ENCODE measurements around the gene HARS1. TPM values are rescaled to one million over a fixed set of nuclear protein-coding genes. Genes with fewer than 3 reads are reported as not detected.
"Not testable (repeated sequence)": the region's sequence is repeated elsewhere in the genome, so short reads cannot be mapped to it uniquely, and the experiment has no call there.

The HARS1 gene
- total and polyA plus RNA-seq, 5 donors: 42.9 to 49.6 (median 44.5) TPM

DNA sequence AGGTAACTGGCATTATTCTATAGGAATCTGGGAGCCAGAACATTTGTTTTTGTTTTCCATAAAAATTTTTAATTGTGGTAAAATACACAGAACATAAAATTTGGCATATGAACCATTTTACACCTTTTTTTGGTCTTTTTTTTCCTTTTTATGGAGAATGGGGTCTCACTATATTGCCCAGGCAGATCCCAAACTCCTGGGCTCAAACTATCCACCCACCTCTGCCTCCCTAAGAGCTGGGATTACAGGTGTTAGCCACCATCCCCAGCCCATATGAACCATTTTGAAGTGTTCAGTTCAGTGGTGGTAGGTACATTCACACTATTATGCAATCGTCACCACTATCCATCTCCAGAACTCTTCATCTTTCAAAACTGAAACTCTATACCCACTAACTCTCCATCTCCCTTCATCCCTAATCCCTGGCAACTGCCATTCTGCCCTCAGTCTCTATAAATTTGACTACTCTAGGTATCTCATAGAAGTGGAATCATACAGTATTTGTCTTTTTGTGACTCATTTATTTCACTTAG lies 22.5 kb upstream of the HARS1 start:
- Histone ChIP-seq H3K27me3 (ENCODE audit: control insufficient read depth, insufficient read depth) (no peaks in the 10 kb centered on the region), H3K27ac (ENCODE audit: low read length) (no peak overlapping the region), H3K9me3 (ENCODE audit: control insufficient read depth, low read length) (no peaks in the 10 kb centered on the region), H3K4me1 (ENCODE audit: control insufficient read depth, insufficient read depth, low read length) (no peaks in the 10 kb centered on the region), H3K4me3 (ENCODE audit: low read length) (no peak overlapping the region)
- intact Hi-C loops (cut with DNase I): loop anchor here in 1 of 4 donors (10.0 kb wide), 1 partner anchor 349 kb away; the partner anchor contains the start of gene SLC4A9
- 92% methylated on average over 1 of the region's 1 CpG for WGBS
- ATAC-seq: no peak
- no peak for DNase-seq

DNA sequence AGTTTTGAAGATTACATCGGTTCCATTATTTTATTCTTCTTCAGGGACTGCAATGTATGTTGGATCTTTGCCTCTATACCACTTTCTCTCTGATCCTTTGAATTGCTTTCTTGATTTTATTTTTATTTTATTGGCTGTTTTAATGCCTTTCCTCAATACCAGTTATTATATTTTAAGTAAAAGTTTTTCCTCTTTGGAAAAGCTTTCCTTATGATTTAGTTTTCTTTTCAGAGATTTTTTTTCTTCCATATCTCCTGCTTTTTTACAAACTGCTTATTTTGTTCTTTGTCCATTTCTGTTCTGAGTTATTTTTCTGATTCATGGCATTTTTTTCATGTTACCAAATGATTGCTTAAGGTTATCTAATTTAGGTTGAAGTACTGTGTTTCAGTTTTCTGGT lies 20.6 kb upstream of the HARS1 start:
- ATAC-seq (no peak), DNase-seq (no peak)
- Histone ChIP-seq H3K4me1 (ENCODE audit: control insufficient read depth, insufficient read depth, low read length) (no peaks in the 10 kb centered on the region), H3K9me3 (ENCODE audit: control insufficient read depth, low read length) (no peaks in the 10 kb centered on the region), H3K27ac (ENCODE audit: low read length) (no peak overlapping the region), H3K27me3 (ENCODE audit: control insufficient read depth, insufficient read depth) (no peaks in the 10 kb centered on the region), H3K4me3 (ENCODE audit: low read length) (no peak overlapping the region)
- intact Hi-C loops (cut with DNase I): loop anchor here in 1 of 4 donors (10.0 kb wide), 1 partner anchor 347 kb away; the partner anchor contains the start of gene SLC4A9
- WGBS: 92% methylated on average over 1 of the region's 1 CpG

DNA sequence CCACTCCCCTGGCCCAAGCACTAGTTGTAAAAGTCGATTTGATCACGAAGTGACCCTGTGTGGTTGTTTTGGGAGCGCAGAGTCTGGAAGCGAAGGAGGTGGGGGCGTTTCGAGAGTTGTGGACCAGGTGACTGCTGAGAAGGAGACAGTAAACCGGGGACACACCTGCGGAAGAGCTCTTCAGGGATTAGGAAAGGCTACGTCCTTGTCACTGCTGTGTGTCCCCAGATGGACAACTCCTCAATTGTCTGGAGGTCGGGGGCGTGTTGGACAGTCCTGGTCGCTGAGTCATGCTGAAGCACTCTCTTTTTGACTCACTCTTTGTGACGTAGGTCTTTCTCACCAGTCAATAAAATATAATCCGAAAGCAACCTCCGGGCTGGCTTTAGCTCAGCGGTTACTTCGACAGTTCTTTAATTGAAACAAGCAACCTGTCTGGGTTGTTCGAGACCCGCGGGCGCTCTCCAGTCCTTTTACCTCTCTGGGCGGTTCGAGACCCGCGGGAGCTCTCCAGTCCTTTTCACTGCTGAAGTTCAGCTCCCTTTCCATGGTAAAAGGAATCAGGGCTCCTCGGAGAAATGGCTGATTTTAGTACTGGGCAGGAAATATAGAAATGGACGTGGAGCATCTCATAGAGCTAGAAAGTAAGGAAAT lies 19.9 kb upstream of the HARS1 start:
- Histone ChIP-seq H3K9me3 (ENCODE audit: control insufficient read depth, low read length) (no peaks in the 10 kb centered on the region), H3K4me1 (ENCODE audit: control insufficient read depth, insufficient read depth, low read length) (no peaks in the 10 kb centered on the region), H3K4me3 (ENCODE audit: low read length) (peak overlapping the region; percentile 85), H3K27me3 (ENCODE audit: control insufficient read depth, insufficient read depth) (no peaks in the 10 kb centered on the region), H3K27ac (ENCODE audit: low read length) (peak overlapping the region; percentile 99)
- intact Hi-C loops (cut with DNase I): loop anchor here in 1 of 4 donors (10.0 kb wide), 1 partner anchor 346 kb away; the partner anchor contains the start of gene SLC4A9
- WGBS: under 1% methylated on average over 27 of the region's 27 CpGs
- ATAC-seq (peak; percentile 96 to 97), DNase-seq (peak; percentile 86 to 93 (median 92))

- WGBS: 94% methylated on average over 9 of the region's 9 CpGs
- H3K4me1 ChIP-seq (ENCODE audit: control insufficient read depth, insufficient read depth, low read length); H3K9me3 ChIP-seq (ENCODE audit: control insufficient read depth, low read length); intact Hi-C loops (cut with DNase I); ATAC-seq; H3K4me3 ChIP-seq (ENCODE audit: low read length); H3K27me3 ChIP-seq (ENCODE audit: control insufficient read depth, insufficient read depth); H3K27ac ChIP-seq (ENCODE audit: low read length); DNase-seq: not testable (repeated sequence)
Measured at GRCh38 chr5:140708787-140709186, 17.6 kb upstream of the HARS1 start.

DNA sequence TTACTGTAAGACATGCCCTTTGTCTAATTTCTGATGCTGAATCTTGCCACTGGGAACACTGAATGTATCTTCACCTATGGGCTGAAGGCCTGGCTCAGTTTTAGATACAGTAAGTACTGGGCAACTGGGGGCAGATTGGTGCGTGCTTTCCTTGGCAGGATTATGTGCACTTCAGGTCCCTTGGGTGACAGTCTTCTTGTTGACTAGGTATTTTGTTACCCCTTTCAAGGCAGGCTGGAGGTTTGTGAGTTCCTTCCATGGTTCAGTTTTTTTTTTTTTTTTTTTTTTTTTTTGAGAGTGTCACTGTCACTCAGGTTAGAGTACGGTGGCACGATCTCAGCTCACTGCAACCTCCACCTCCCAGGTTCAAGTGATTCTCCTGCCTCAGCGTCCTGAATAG lies 16.6 kb upstream of the HARS1 start:
- DNase-seq (no peak), ATAC-seq (no peak)
- intact Hi-C loops (cut with DNase I): no loop called here
- 94% methylated on average over 4 of the region's 4 CpGs for WGBS
- no peaks in the 10 kb centered on the region for H3K27me3 ChIP-seq (ENCODE audit: control insufficient read depth, insufficient read depth)
- no peak overlapping the region for H3K27ac ChIP-seq (ENCODE audit: low read length)
- H3K4me1 ChIP-seq (ENCODE audit: control insufficient read depth, insufficient read depth, low read length): no peaks in the 10 kb centered on the region
- H3K4me3 ChIP-seq (ENCODE audit: low read length): no peak overlapping the region
- H3K9me3 ChIP-seq (ENCODE audit: control insufficient read depth, low read length): no peaks in the 10 kb centered on the region

- H3K9me3 ChIP-seq (ENCODE audit: control insufficient read depth, low read length): no peaks in the 10 kb centered on the region
- no peaks in the 10 kb centered on the region for H3K4me1 ChIP-seq (ENCODE audit: control insufficient read depth, insufficient read depth, low read length)
- no peaks in the 10 kb centered on the region for H3K27me3 ChIP-seq (ENCODE audit: control insufficient read depth, insufficient read depth)
- peak within 1 kb of the TSS; percentile 63 for H3K27ac ChIP-seq (ENCODE audit: low read length)
- ATAC-seq (peak; percentile 98 to 99), DNase-seq (peak; percentile 95 to 98 (median 96))
- 2% methylated on average over 44 of the region's 44 CpGs for WGBS
- H3K4me3 ChIP-seq (ENCODE audit: low read length): peak within 1 kb of the TSS; percentile 94
- intact Hi-C loops (cut with DNase I): no loop called here
Measured at GRCh38 chr5:140700177-140701144, 9.3 kb upstream of the HARS1 start, which contains the start of gene ZMAT2. ZMAT2 (plus strand) TSS chr5:140700447; CDS start chr5:140700461, 14 bp downstream.

- H3K9me3 ChIP-seq (ENCODE audit: control insufficient read depth, low read length): no peaks in the 10 kb centered on the region
- no peaks in the 10 kb centered on the region for H3K27me3 ChIP-seq (ENCODE audit: control insufficient read depth, insufficient read depth)
- H3K4me1 ChIP-seq (ENCODE audit: control insufficient read depth, insufficient read depth, low read length): no peaks in the 10 kb centered on the region
- intact Hi-C loops (cut with DNase I): no loop called here
- no peak overlapping the region for H3K4me3 ChIP-seq (ENCODE audit: low read length)
- whole genome bisulfite sequencing: 82% methylated on average over 4 of the region's 4 CpGs
- DNase-seq (no peak), ATAC-seq (no peak)
- H3K27ac ChIP-seq (ENCODE audit: low read length): no peak overlapping the region
Measured at GRCh38 chr5:140696891-140697492, 5.8 kb upstream of the HARS1 start.

DNA sequence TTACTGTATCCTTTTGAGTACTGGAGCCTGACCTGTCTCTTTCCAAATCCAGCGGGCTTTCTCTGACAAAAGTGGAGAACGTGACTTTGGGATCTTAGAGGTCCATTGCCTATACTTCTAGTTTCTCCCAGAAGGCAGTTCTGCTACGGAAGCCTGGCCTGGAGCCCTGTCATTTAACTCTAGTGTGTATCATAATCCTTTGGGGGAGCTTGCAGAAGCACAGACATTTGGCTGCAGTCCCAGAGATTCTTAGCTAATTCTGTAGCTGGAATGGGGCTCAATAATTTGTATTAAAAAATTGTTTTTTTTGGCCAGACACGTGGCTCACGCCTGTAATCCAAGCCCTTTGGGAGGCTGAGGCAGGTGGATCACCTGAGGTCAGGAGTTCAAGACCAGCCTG lies 3.1 kb upstream of the HARS1 start:
- DNase-seq (no peak), ATAC-seq (no peak)
- Histone ChIP-seq H3K4me3 (ENCODE audit: low read length) (no peak overlapping the region), H3K27ac (ENCODE audit: low read length) (no peak overlapping the region), H3K9me3 (ENCODE audit: control insufficient read depth, low read length) (no peaks in the 10 kb centered on the region), H3K4me1 (ENCODE audit: control insufficient read depth, insufficient read depth, low read length) (no peaks in the 10 kb centered on the region), H3K27me3 (ENCODE audit: control insufficient read depth, insufficient read depth) (no peaks in the 10 kb centered on the region)
- intact Hi-C loops (cut with DNase I): no loop called here
- WGBS: 54% methylated on average over 5 of the region's 5 CpGs

DNA sequence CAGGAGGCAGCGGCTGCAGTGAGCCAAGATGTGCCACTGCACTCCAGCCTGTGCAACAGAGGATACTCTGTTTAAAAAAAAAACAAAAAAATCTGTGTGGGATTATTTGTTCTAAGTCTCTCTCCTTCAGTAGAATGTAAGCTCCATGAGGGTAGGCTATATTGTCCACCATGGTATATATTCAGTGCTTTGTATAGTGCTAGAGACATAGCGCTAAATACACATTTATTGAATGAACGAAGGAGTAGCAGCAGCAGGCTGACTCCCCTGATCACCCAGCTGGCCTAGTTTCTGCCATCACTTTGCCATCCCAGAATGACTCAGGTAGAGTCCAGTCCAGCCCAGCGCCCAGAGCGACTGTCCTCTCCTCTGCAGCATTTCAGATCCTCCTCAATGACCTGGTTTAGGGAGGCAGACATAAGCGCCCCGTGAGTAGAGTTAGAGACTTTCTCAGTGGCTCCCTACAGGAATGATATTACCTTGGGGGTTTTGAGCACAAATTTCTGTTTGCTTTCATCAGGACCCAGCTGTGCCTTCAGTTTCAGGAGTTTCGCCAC lies 716 bp downstream of the HARS1 start:
- Histone ChIP-seq H3K27me3 (ENCODE audit: control insufficient read depth, insufficient read depth) (no peaks in the 10 kb centered on the region), H3K27ac (ENCODE audit: low read length) (peak overlapping the region; percentile 91), H3K4me3 (ENCODE audit: low read length) (peak overlapping the region; percentile 96), H3K4me1 (ENCODE audit: control insufficient read depth, insufficient read depth, low read length) (no peaks in the 10 kb centered on the region), H3K9me3 (ENCODE audit: control insufficient read depth, low read length) (no peaks in the 10 kb centered on the region)
- ATAC-seq (no peak), DNase-seq (no peak)
- intact Hi-C loops (cut with DNase I): no loop called here
- 54% methylated on average over 8 of the region's 8 CpGs for WGBS

DNA sequence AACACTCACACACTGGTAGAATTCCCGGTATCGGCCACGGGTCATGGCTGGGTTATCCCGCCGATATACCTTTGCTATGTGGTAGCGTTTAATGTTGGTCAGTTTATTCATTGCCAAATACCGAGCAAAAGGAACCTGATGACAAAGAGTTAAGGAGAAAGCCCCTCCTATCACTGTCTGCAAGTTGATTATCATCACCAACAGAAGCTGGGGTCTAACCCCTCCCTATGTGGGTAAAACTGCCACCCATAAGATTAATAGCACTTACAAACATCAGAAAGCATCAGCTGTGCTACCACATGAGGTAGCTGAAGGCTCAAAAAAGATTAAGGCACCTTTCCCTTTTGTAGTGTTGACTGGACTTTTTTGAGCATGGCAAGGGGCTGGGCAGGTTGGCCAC lies 12.2 kb downstream of the HARS1 start:
- intact Hi-C loops (cut with DNase I): no loop called here
- 97% methylated on average over 7 of the region's 7 CpGs for WGBS
- Histone ChIP-seq H3K4me3 (ENCODE audit: low read length) (no peak overlapping the region), H3K4me1 (ENCODE audit: control insufficient read depth, insufficient read depth, low read length) (no peaks in the 10 kb centered on the region), H3K27ac (ENCODE audit: low read length) (no peak overlapping the region), H3K9me3 (ENCODE audit: control insufficient read depth, low read length) (no peaks in the 10 kb centered on the region), H3K27me3 (ENCODE audit: control insufficient read depth, insufficient read depth) (no peaks in the 10 kb centered on the region)
- DNase-seq: no peak
- ATAC-seq: no peak
